ENCODE data around the gene STS.

STS gene

DNA sequence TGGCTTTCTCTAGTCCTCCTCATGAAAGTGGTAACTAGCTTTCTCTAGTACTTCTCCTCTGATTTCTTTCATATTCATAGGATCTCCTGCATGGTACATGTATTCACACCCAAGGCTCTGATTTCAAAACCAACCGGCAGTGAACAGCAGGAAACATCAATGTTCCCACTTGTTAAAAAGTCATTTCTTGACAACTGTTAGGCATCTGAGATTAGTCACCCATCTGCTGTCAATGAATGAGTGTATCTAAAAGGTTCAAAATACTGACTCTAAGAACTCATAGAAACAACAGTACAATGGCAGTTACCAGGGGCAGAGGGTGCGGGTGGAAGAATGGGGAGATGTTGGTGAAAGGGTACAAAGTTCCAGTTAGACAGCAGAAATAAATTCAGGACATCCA is 31.9 kb downstream of the STS start:
- DNase-seq (ENCODE audit: low spot score): no peak

DNA sequence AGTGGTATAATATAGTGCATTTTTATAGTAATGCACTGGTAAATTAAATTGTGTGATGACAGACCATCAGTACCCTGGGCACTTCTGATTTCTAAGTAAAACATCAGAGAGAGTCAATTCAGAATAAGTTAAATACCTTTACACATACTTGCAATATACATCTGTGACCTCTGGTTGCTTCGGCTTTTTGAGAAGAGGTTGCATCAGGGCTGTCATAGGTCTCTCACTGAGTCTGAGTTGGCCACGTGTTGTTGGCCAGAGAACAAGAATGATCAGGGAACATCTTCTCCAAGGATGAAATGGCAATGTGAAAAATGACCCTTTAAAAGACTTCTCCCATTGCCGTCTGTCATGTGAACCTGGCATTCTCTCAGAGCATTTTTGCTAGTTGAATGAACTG is 37.3 kb downstream of the STS start:
- no peak for DNase-seq (ENCODE audit: low spot score)

DNA sequence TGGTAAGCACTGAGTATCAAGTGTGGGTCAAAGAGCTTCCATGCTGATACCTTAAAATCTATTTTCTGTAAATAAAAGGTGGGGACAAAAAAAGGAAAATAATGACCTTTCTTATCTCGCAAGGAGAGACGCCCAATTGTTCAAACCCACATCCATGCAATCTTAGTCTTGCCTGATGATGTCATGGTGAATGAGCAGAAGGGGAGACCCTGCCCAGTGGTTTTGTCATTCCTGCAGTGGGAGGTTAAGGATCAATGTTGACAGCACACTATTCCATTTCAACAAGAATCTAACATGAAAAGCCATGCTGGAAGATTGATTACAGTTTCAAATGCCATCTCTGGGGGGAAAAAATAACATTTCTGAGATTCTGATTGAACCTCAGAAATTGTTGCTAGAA is 41.2 kb downstream of the STS start:
- no peak for DNase-seq (ENCODE audit: low spot score)

DNA sequence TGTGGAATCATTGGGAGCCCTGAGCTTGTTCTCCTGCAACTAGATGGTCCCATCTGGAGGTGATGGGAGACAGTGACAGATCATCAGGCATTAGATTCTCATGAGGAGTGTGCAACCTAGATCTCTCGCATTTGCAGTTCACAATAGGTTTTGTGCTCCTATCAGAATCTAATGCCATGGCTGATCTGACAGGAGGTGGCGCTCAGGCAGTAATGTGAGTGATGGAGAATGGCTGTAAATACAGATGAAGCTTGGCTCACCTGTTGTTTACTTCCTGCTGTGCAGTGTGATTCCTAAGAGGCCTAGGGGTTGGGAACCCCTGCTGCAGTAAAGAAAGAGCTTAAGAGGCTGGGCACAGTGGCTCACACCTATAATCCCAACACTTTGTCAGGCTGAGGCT is 42.6 kb downstream of the STS start:
- no peak for DNase-seq (ENCODE audit: low spot score)

DNA sequence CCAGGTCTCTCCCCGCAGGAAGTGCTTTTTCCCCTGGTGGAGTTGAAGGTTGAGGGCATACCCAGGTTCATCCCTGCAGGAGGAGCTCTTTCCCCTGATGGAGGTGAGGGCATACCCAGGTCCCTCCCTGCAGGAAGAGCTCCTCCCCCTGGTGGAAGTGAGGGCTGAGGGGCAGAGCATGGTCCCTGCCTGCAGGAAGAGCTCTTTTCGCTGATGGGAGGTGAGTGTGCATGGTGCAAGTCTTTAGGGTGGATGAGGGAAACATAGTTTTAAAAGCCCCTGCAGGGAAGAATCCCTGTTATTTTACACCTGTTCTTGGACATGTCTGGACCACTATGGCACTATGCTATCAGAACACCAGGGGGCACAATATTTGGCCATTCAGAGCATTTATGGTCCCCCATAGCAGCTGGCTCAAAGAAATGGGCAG is 44.2 kb downstream of the STS start:
- DNase-seq (ENCODE audit: low spot score): no peak

DNA sequence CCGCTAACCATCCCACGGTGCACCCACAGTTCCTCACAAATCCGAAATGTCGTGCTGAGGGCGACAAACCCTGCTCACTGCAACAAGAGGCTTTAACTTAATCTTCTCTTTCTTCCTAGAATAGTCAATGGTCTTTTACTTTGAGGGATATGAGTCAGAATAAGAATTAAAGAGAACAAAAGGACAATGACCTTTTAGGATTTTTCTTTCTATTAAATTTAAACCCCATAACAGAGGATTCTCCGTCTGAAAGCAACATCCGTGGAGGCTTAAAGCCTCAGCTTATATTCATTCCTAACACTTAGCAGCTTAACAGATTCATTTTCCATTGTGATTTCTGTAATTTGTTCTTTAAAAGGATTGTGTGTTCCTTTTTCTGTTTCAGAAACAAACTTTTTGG is 45.4 kb downstream of the STS start:
- DNase-seq (ENCODE audit: low spot score): no peak

DNA sequence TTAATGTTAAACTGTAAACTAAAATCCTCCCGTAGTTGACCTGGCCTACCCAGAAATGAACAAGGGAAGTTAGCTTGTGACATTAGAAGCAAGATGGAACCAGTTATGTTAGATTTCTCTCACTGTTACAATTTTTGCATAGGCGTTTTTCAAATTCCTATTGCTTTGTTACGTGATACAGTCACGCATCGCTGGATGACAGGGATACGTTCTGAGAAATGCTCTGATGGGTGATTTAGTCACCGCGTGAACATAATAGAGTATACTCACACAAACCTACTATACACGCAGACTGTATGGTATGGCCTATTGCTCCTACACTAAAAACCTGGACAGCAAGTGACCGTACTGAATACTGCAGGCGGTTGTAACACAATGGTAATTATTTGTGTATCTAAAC is 47.1 kb downstream of the STS start:
- DNase-seq (ENCODE audit: low spot score): no peak
